OCI-LY3 (cell line): ENCODE data around the gene CDCP1.

Source experiments
- CTCF ChIP-seq: fragments of 200-600, 300-600 bp; sonication (generic); IDR thresholded peaks from 2 replicates; pipeline ENCODE4 v1.5.1; 2014; ENCODE audit warnings: antibody characterized with exemption, low read length, low read depth
- EZH2phosphoT487 ChIP-seq: fragments of 200-600 bp; shearing (Covaris generic); IDR thresholded peaks from 2 replicates; pipeline ENCODE4 v1.6.1; 2018; ENCODE audit warnings: antibody characterized with exemption, mixed run types, low read depth

- TF ChIP-seq CTCF (no peak), EZH2phosphoT487 (no peak)
These were observed 57.4 kb downstream of the CDCP1 start for GRCh38 chr3:45088543-45089358.
